ENCODE measurements around the gene LFNG. TPM values are rescaled to one million over a fixed set of nuclear protein-coding genes. Genes with fewer than 3 reads are reported as not detected.

The LFNG gene
- total and polyA plus RNA-seq, 2 donors from 2014 or later = 5.0 to 18.4 TPM

- Histone ChIP-seq H3K36me3 (ENCODE audit: control insufficient read depth in 2 of 3, insufficient read depth in 3 of 3, low read length in 3 of 3) (no peaks in the 10 kb centered on the region), H3K27ac (ENCODE audit: low read depth in 2 of 2, low read length in 2 of 2) (no peak overlapping the region), H3K27me3 (ENCODE audit: control insufficient read depth, insufficient read depth, low read length) (no peaks in the 10 kb centered on the region), H3K4me1 (ENCODE audit: control insufficient read depth in 2 of 3, insufficient read depth in 2 of 3, low read depth in 1 of 3, low read length in 3 of 3) (peaks cover 0 to 10% (median 0%) of the 10 kb centered on the region in 3 donors), H3K9ac (ENCODE audit: low read length in 3 of 3) (no peak overlapping the region), H3K9me3 (ENCODE audit: control insufficient read depth in 2 of 3, insufficient read depth in 1 of 3, low read length in 3 of 3) (no peaks in the 10 kb centered on the region), H3K4me3 (ENCODE audit: low read length in 3 of 3) (no peak overlapping the region)
- DNase-seq (peak; percentile 71 to 87 (median 76)), FAIRE-seq (no peak)
- no peak for TF ChIP-seq CTCF (IDR thresholded peaks at IDR 0.05; ENCODE audit: borderline replicate concordance, extremely low read depth, insufficient read depth)
- intact Hi-C loops (cut with DNase I) = no loop called here
These were observed 39.5 kb upstream of the LFNG start for GRCh38 chr7:2480070-2480408.

- H3K36me3 ChIP-seq (ENCODE audit: control insufficient read depth in 2 of 3, insufficient read depth in 3 of 3, low read length in 3 of 3) = no peaks in the 10 kb centered on the region
- no peak overlapping the region for H3K27ac ChIP-seq (ENCODE audit: low read depth in 2 of 2, low read length in 2 of 2)
- no peak overlapping the region for H3K4me3 ChIP-seq (ENCODE audit: low read length in 3 of 3)
- no peak overlapping the region for H3K9ac ChIP-seq (ENCODE audit: low read length in 3 of 3)
- intact Hi-C loops (cut with DNase I) = no loop called here
- TF ChIP-seq CTCF (IDR thresholded peaks at IDR 0.05; ENCODE audit: borderline replicate concordance, extremely low read depth, insufficient read depth) = no peak
- no peaks in the 10 kb centered on the region for H3K27me3 ChIP-seq (ENCODE audit: control insufficient read depth, insufficient read depth, low read length)
- H3K4me1 ChIP-seq (ENCODE audit: control insufficient read depth in 2 of 3, insufficient read depth in 2 of 3, low read depth in 1 of 3, low read length in 3 of 3) = peaks cover 0 to 10% (median 0%) of the 10 kb centered on the region in 3 donors
- DNase-seq (no peak), FAIRE-seq (no peak)
- H3K9me3 ChIP-seq (ENCODE audit: control insufficient read depth in 2 of 3, insufficient read depth in 1 of 3, low read length in 3 of 3) = no peaks in the 10 kb centered on the region
These were observed 38.4 kb upstream of the LFNG start for GRCh38 chr7:2481195-2481594.

GRCh38 chr7:2482725-2483451 is 36.7 kb upstream of the LFNG start:
- Histone ChIP-seq H3K4me1 (ENCODE audit: control insufficient read depth in 2 of 3, insufficient read depth in 2 of 3, low read depth in 1 of 3, low read length in 3 of 3) (peaks cover 0 to 8% (median 0%) of the 10 kb centered on the region in 3 donors), H3K27ac (ENCODE audit: low read depth in 2 of 2, low read length in 2 of 2) (no peak overlapping the region), H3K36me3 (ENCODE audit: control insufficient read depth in 2 of 3, insufficient read depth in 3 of 3, low read length in 3 of 3) (no peaks in the 10 kb centered on the region), H3K9ac (ENCODE audit: low read length in 3 of 3) (no peak overlapping the region), H3K27me3 (ENCODE audit: control insufficient read depth, insufficient read depth, low read length) (no peaks in the 10 kb centered on the region), H3K4me3 (ENCODE audit: low read length in 3 of 3) (no peak overlapping the region), H3K9me3 (ENCODE audit: control insufficient read depth in 2 of 3, insufficient read depth in 1 of 3, low read length in 3 of 3) (no peaks in the 10 kb centered on the region)
- TF ChIP-seq CTCF (IDR thresholded peaks at IDR 0.05; ENCODE audit: borderline replicate concordance, extremely low read depth, insufficient read depth) = no peak
- intact Hi-C loops (cut with DNase I) = no loop called here
- DNase-seq (peak in 2 of 5 donors; percentile 0 to 33), FAIRE-seq (no peak)

Measured in kidney (tissue), 14 donors.